ENCODE results near the gene DCUN1D4. TPM values are rescaled to one million over a fixed set of nuclear protein-coding genes. Genes with fewer than 3 reads are reported as not detected.
"Not testable (repeated sequence)": the region's sequence is repeated elsewhere in the genome, so short reads cannot be mapped to it uniquely, and the experiment has no call there.

The DCUN1D4 gene
- total RNA-seq, 1 experiment from 2014 or later = 42.8 TPM

GRCh38 chr4:51932261-51932660, 89.3 kb downstream of the DCUN1D4 start:
- CTCF ChIA-PET = no interaction called here
- no TSS peak for BruUV-seq (replicated peaks)
- POLR2A ChIA-PET = no interaction called here

GRCh38 chr4:51932684-51933083, 89.7 kb downstream of the DCUN1D4 start:
- H3K27me3 Mint-ChIP-seq (ENCODE audit: insufficient read depth, unreplicated experiment) = no peaks in the 10 kb centered on the region

More at GRCh38 chr4:51932261-51932660, 89.3 kb downstream of the DCUN1D4 start:
- no peaks in the 10 kb centered on the region for H3K9me3 ChIP-seq
- intact Hi-C loops (cut with micrococcal nuclease; ENCODE audit: unreplicated experiment) = no loop called here
- no peak overlapping the region for H3K4me3 ChIP-seq (ENCODE audit: low read depth, low read length)
- no peak for TF ChIP-seq CTCF (IDR thresholded peaks at IDR 0.05; ENCODE audit: insufficient read depth in 1 of 2, low read depth in 1 of 2, low read length in 1 of 2, severe bottlenecking in 1 of 2, unreplicated experiment in 1 of 2)
- no peaks in the 10 kb centered on the region for H3K36me3 ChIP-seq (ENCODE audit: control insufficient read depth, insufficient read depth, low read length)
- DNase-seq = no peak
- Mint-ChIP-seq H3K4me3 (ENCODE audit: unreplicated experiment) (no peak overlapping the region), H3K36me3 (ENCODE audit: insufficient read depth, unreplicated experiment) (no peaks in the 10 kb centered on the region), H3K27me3 (ENCODE audit: insufficient read depth, unreplicated experiment) (no peaks in the 10 kb centered on the region), H3K4me1 (ENCODE audit: low read depth, unreplicated experiment) (no peaks in the 10 kb centered on the region), H3K27ac (ENCODE audit: unreplicated experiment) (no peak overlapping the region), H3K9me3 (ENCODE audit: unreplicated experiment) (no peaks in the 10 kb centered on the region)
- H3K27me3 ChIP-seq (replicated peaks; ENCODE audit: control insufficient read depth, insufficient read depth, low read length) = no peaks in the 10 kb centered on the region
- H3K4me1 ChIP-seq = no peaks in the 10 kb centered on the region

GRCh38 chr4:51940460-51940859, 97.5 kb downstream of the DCUN1D4 start:
- not testable (repeated sequence) for H3K9me3 Mint-ChIP-seq (ENCODE audit: unreplicated experiment); BruUV-seq (replicated peaks); DNase-seq

More at GRCh38 chr4:51932684-51933083, 89.7 kb downstream of the DCUN1D4 start:
- CTCF ChIA-PET = no interaction called here
- no peaks in the 10 kb centered on the region for H3K4me1 ChIP-seq
- H3K9me3 ChIP-seq = no peaks in the 10 kb centered on the region
- POLR2A ChIA-PET = no interaction called here
- no peak overlapping the region for H3K27ac Mint-ChIP-seq (ENCODE audit: unreplicated experiment)
- no peak overlapping the region for H3K4me3 ChIP-seq (ENCODE audit: low read depth, low read length)
- no peaks in the 10 kb centered on the region for H3K27me3 ChIP-seq (replicated peaks; ENCODE audit: control insufficient read depth, insufficient read depth, low read length)
- DNase-seq = no peak
- H3K9me3 Mint-ChIP-seq (ENCODE audit: unreplicated experiment) = no peaks in the 10 kb centered on the region
- H3K36me3 Mint-ChIP-seq (ENCODE audit: insufficient read depth, unreplicated experiment) = no peaks in the 10 kb centered on the region
- no peak for TF ChIP-seq CTCF (IDR thresholded peaks at IDR 0.05; ENCODE audit: insufficient read depth in 1 of 2, low read depth in 1 of 2, low read length in 1 of 2, severe bottlenecking in 1 of 2, unreplicated experiment in 1 of 2)
- H3K4me3 Mint-ChIP-seq (ENCODE audit: unreplicated experiment) = no peak overlapping the region
- no peaks in the 10 kb centered on the region for H3K4me1 Mint-ChIP-seq (ENCODE audit: low read depth, unreplicated experiment)
- BruUV-seq (replicated peaks) = no TSS peak
- intact Hi-C loops (cut with micrococcal nuclease; ENCODE audit: unreplicated experiment) = no loop called here
- no peaks in the 10 kb centered on the region for H3K36me3 ChIP-seq (ENCODE audit: control insufficient read depth, insufficient read depth, low read length)

More at GRCh38 chr4:51940460-51940859, 97.5 kb downstream of the DCUN1D4 start:
- intact Hi-C loops (cut with micrococcal nuclease; ENCODE audit: unreplicated experiment); H3K27me3 ChIP-seq (replicated peaks; ENCODE audit: control insufficient read depth, insufficient read depth, low read length); H3K4me3 ChIP-seq (ENCODE audit: low read depth, low read length); POLR2A ChIA-PET; H3K4me1 ChIP-seq; H3K27ac Mint-ChIP-seq (ENCODE audit: unreplicated experiment); CTCF ChIA-PET; H3K4me1 Mint-ChIP-seq (ENCODE audit: low read depth, unreplicated experiment); H3K9me3 ChIP-seq; H3K36me3 ChIP-seq (ENCODE audit: control insufficient read depth, insufficient read depth, low read length); H3K27me3 Mint-ChIP-seq (ENCODE audit: insufficient read depth, unreplicated experiment); H3K36me3 Mint-ChIP-seq (ENCODE audit: insufficient read depth, unreplicated experiment); H3K4me3 Mint-ChIP-seq (ENCODE audit: unreplicated experiment): not testable (repeated sequence)

Measured in Caco-2 (cell line).